HepG2 (cell line): ENCODE measurements around the gene TXNDC11. TPM values are rescaled to one million over a fixed set of nuclear protein-coding genes. Genes with fewer than 3 reads are reported as not detected.

Source experiments
- AKAP8 ChIP-seq: sonication (generic); formaldehyde crosslinking; IDR thresholded peaks from 2 replicates; pipeline ENCODE4 v1.5.1; 2020; ENCODE audit warnings: mild to moderate bottlenecking, missing genetic modification reagents
- AKNA ChIP-seq: sonication (generic); formaldehyde crosslinking; IDR thresholded peaks from 2 replicates; pipeline ENCODE4 v1.4.0; 2020; ENCODE audit warnings: missing genetic modification reagents, borderline replicate concordance
- ARID3A ChIP-seq: IDR thresholded peaks from 2 replicates; pipeline ENCODE4 v1.6.1; 2012; ENCODE audit warnings: low read depth, low read length, improper control_type of control experiment
- ELK4 ChIP-seq: sonication (generic); formaldehyde crosslinking; IDR thresholded peaks from 2 replicates; pipeline ENCODE4 v1.9.0; 2021; ENCODE audit warnings: missing genetic modification reagents, borderline replicate concordance
- FIP1L1 ChIP-seq: fragments of 200-400 bp; formaldehyde crosslinking; IDR thresholded peaks from 2 replicates; pipeline ENCODE4 v1.6.1; 2018; ENCODE audit warnings: low read depth, mild to moderate bottlenecking, low read length, moderate library complexity, borderline replicate concordance; ENCODE audit not compliant: insufficient read depth
- TOE1 ChIP-seq: sonication (generic); formaldehyde crosslinking; IDR thresholded peaks from 2 replicates; pipeline ENCODE4 v1.4.0; 2020; ENCODE audit warnings: mild to moderate bottlenecking, missing genetic modification reagents
- ZBTB49 ChIP-seq: sonication (generic); formaldehyde crosslinking; IDR thresholded peaks from 2 replicates; pipeline ENCODE4 v1.4.0; 2020; ENCODE audit warnings: missing genetic modification reagents, borderline replicate concordance
- ZFP62 ChIP-seq: sonication (generic); formaldehyde crosslinking; IDR thresholded peaks from 2 replicates; pipeline ENCODE4 v1.4.0; 2020; ENCODE audit warnings: missing genetic modification reagents
- ZNF251 ChIP-seq: sonication (generic); formaldehyde crosslinking; IDR thresholded peaks from 2 replicates; pipeline ENCODE4 v1.9.0; 2021; ENCODE audit warnings: mild to moderate bottlenecking, missing genetic modification reagents
- ZNF275 ChIP-seq: sonication (generic); formaldehyde crosslinking; IDR thresholded peaks from 2 replicates; pipeline ENCODE4 v1.8.0; 2022; ENCODE audit warnings: missing genetic modification reagents, mild to moderate bottlenecking, inconsistent platforms, borderline replicate concordance
- ZNF33B ChIP-seq: sonication (generic); formaldehyde crosslinking; IDR thresholded peaks from 2 replicates; pipeline ENCODE4 v1.5.1; 2020; ENCODE audit warnings: mild to moderate bottlenecking, missing genetic modification reagents
- ZNF558 ChIP-seq: sonication (generic); formaldehyde crosslinking; IDR thresholded peaks from 2 replicates; pipeline ENCODE4 v1.9.0; 2022; ENCODE audit warnings: mild to moderate bottlenecking, missing genetic modification reagents, borderline replicate concordance
- ZNF670 ChIP-seq: sonication (generic); formaldehyde crosslinking; IDR thresholded peaks from 2 replicates; pipeline ENCODE4 v1.8.0; 2022; ENCODE audit warnings: mild to moderate bottlenecking, missing genetic modification reagents, borderline replicate concordance
- ZNF777 ChIP-seq: sonication (generic); formaldehyde crosslinking; IDR thresholded peaks from 2 replicates; pipeline ENCODE4 v1.4.0; 2020; ENCODE audit warnings: missing genetic modification reagents
- ZNF782 ChIP-seq: sonication (generic); formaldehyde crosslinking; IDR thresholded peaks from 2 replicates; pipeline ENCODE4 v1.4.0; 2020; ENCODE audit warnings: missing genetic modification reagents, mild to moderate bottlenecking, borderline replicate concordance
- polyA plus RNA-seq, 8 experiments: library from polyadenylated mRNA; depleted of rRNA in 3 of 8; stranded (reverse) in 7 of 8; unstranded in 1 of 8; fragments of >200 nt; fragmentation: Illumina TruSeq in 4 of 8; extraction: Trizol in 4 of 8; gene quantifications; 2 replicates each; pipeline versions ENCODE4 v1.2.1 to v1.2.3, GENCODE V29; 2011 to 2016; ENCODE audit warnings: low read depth in 4 of 8, missing spikeins in 1 of 8, mixed read lengths in 1 of 8; ENCODE audit not compliant: insufficient read depth in 1 of 8
- total RNA-seq, 5 experiments: library from RNA; depleted of rRNA; stranded (reverse); fragments of >200 nt; fragmentation: Illumina TruSeq; extraction: Trizol; gene quantifications; 2 replicates each; pipeline ENCODE4 v1.2.3, GENCODE V29; 2016; ENCODE audit warnings: low read depth in 1 of 5

The TXNDC11 gene
- total and polyA plus RNA-seq, 2 of the 13 experiments (the other 11 are each of a cell fraction or from before 2014, with no cell fraction given), result 74.9 to 123 TPM

GRCh38 chr16:11748404-11749254 is 6.0 kb upstream of the TXNDC11 start (continued):
- TF ChIP-seq ZBTB49 (CRISPR knock-in tag), result no peak
- TF ChIP-seq ZNF251, result no peak
- 0 out of 2 replicates have a peak, but pooled peaks have one; percentile 1 for TF ChIP-seq ZNF782 (CRISPR knock-in tag)
- TF ChIP-seq ZFP62 (CRISPR knock-in tag), result 0 out of 2 replicates have a peak, but pooled peaks have one; percentile 56
- no peak for TF ChIP-seq TOE1 (CRISPR knock-in tag)
- peak; percentile 13; the same call in 1 of the 2 replicates for TF ChIP-seq ZNF33B (CRISPR knock-in tag)
- peak; percentile 68; the same call in 1 of the 2 replicates for TF ChIP-seq ZNF275 (CRISPR knock-in tag)
- 0 out of 2 replicates have a peak, but pooled peaks have one; percentile 76 for TF ChIP-seq AKAP8 (CRISPR knock-in tag)
- TF ChIP-seq ZNF558, result no peak
- peak; percentile 67; the same call in 1 of the 2 replicates for TF ChIP-seq FIP1L1
- TF ChIP-seq ARID3A, result peak; percentile 84
- peak; percentile 62 for TF ChIP-seq ZNF777
- no peak for TF ChIP-seq ELK4 (CRISPR knock-in tag)
- no peak for TF ChIP-seq AKNA (CRISPR knock-in tag)
- TF ChIP-seq ZNF670 (CRISPR knock-in tag), result 0 out of 2 replicates have a peak, but pooled peaks have one; percentile 38
